H1 (cell line): Measurements from ENCODE around the gene KHDC4. TPM values are rescaled to one million over a fixed set of nuclear protein-coding genes. Genes with fewer than 3 reads are reported as not detected.

Source experiments
- CTCF ChIA-PET: fragments of 300-600 bp; sonication (Branson Sonifier 250); formaldehyde crosslinking; loops from one replicate; lab custom pipeline; 2021; ENCODE audit not compliant: partially characterized antibody; lab: Charles Lee
- POLR2A ChIA-PET: fragments of 300-600 bp; sonication (Branson Sonifier 250); formaldehyde crosslinking; loops from one replicate; lab custom pipeline; 2021; ENCODE audit warnings: inconsistent platforms; ENCODE audit not compliant: partially characterized antibody; lab: Charles Lee
- DNase-seq, 2 experiments: peaks; one replicate each; pipeline versions ENCODE4 v3.0.0 to v3.0.0-alpha.2; 2010 to 2022; ENCODE audit warnings: low spot score in 2 of 2, low read depth in 1 of 2, mixed read lengths in 1 of 2
- FAIRE-seq: peaks from 2 replicates; lab custom pipeline; 2011; peaks lifted over from hg19 to GRCh38; lab: Jason Lieb, UNC
- H2AFZ ChIP-seq: 2 replicates; pipeline ENCODE4 v1.8.1; 2012; ENCODE audit warnings: low read length, inconsistent platforms
- H2AK5ac ChIP-seq: 2 replicates; pipeline ENCODE4 v1.6.1; 2013; ENCODE audit warnings: low read depth, low read length
- H2BK120ac ChIP-seq: replicated peaks from 2 replicates; pipeline ENCODE3; 2013; ENCODE audit warnings: low read depth, low read length, inconsistent platforms
- H2BK12ac ChIP-seq: 2 replicates; pipeline ENCODE4 v1.6.1; 2013; ENCODE audit warnings: low read depth, low read length
- H2BK15ac ChIP-seq: 2 replicates; pipeline ENCODE4 v1.6.1; 2013; ENCODE audit warnings: low read length
- H2BK20ac ChIP-seq: 2 replicates; pipeline ENCODE4 v1.6.1; 2013; ENCODE audit warnings: low read length
- H2BK5ac ChIP-seq: 2 replicates; pipeline ENCODE4 v1.6.1; 2013; ENCODE audit warnings: low read depth, low read length
- H3K14ac ChIP-seq: 2 replicates; pipeline ENCODE4 v1.6.1; 2013; ENCODE audit warnings: inconsistent platforms; ENCODE audit not compliant: insufficient read length
- H3K18ac ChIP-seq: 2 replicates; pipeline ENCODE4 v1.6.1; 2013; ENCODE audit warnings: low read length; ENCODE audit errors: extremely low read depth
- H3K23ac ChIP-seq: 2 replicates; pipeline ENCODE4 v1.6.1; 2013; ENCODE audit warnings: inconsistent platforms; ENCODE audit not compliant: insufficient read length
- H3K23me2 ChIP-seq: 2 replicates; pipeline ENCODE4 v1.6.1; 2013; ENCODE audit warnings: low read depth, low read length
- H3K27ac ChIP-seq: 2 replicates; pipeline ENCODE4 v1.6.1; 2011; ENCODE audit warnings: low read depth, low read length, inconsistent platforms
- H3K27me3 ChIP-seq, 4 experiments: replicated peaks in 1 of 4; 1 replicate in 1 of 4; 2 replicates in 3 of 4; pipeline versions ENCODE4 v1.6.1 to v1.8.1; 2011 to 2013; ENCODE audit warnings: low read length in 3 of 4, mild to moderate bottlenecking in 3 of 4, inconsistent platforms in 2 of 4, mixed read lengths in 2 of 4, moderate library complexity in 1 of 4; ENCODE audit not compliant: control insufficient read depth in 3 of 4, insufficient read depth in 3 of 4; ENCODE audit errors: extremely low read depth in 1 of 4
- H3K36me3 ChIP-seq, 4 experiments: 2 replicates each; pipeline versions ENCODE4 v1.6.1 to v1.8.1; 2011 to 2013; ENCODE audit warnings: mild to moderate bottlenecking in 4 of 4, low read length in 3 of 4, moderate library complexity in 2 of 4, control low read depth in 1 of 4, inconsistent platforms in 1 of 4; ENCODE audit not compliant: insufficient read depth in 4 of 4, control insufficient read depth in 2 of 4
- H3K4ac ChIP-seq: replicated peaks from 2 replicates; pipeline ENCODE3; 2013; ENCODE audit warnings: low read length, low read depth, mixed read lengths, inconsistent platforms; ENCODE audit not compliant: insufficient read length
- H3K4me1 ChIP-seq, 4 experiments: replicated peaks in 1 of 4; 1 replicate in 1 of 4; 2 replicates in 3 of 4; pipeline versions ENCODE4 v1.6.1 to v1.8.1; 2011 to 2013; ENCODE audit warnings: low read length in 3 of 4, inconsistent platforms in 2 of 4, mixed read lengths in 1 of 4; ENCODE audit not compliant: insufficient read depth in 4 of 4, control insufficient read depth in 3 of 4
- H3K4me2 ChIP-seq, 2 experiments: 2 replicates each; pipeline versions ENCODE4 v1.6.1 to v1.8.1; 2011 to 2013; ENCODE audit warnings: low read depth in 2 of 2, low read length in 2 of 2, control low read depth in 1 of 2, inconsistent platforms in 1 of 2, mild to moderate bottlenecking in 1 of 2; ENCODE audit not compliant: insufficient read depth in 1 of 2
- H3K4me3 ChIP-seq, 4 experiments: fragments of 200-600, 300-600 bp in 1 of 4; sonication (generic), shearing (Covaris generic), sonication (Bioruptor Twin) in 1 of 4; 2 replicates each; pipeline versions ENCODE4 v1.5.1 to v1.8.1; 2011 to 2016; ENCODE audit warnings: low read length in 4 of 4, low read depth in 3 of 4, control low read depth in 2 of 4, inconsistent platforms in 2 of 4, mild to moderate bottlenecking in 2 of 4, mixed read lengths in 1 of 4, moderate library complexity in 1 of 4; ENCODE audit not compliant: insufficient read depth in 2 of 4; ENCODE audit errors: extremely low read depth in 1 of 4
- H3K56ac ChIP-seq: replicated peaks from 2 replicates; pipeline ENCODE3; 2013; ENCODE audit warnings: low read depth, mild to moderate bottlenecking, mixed read lengths, low read length, inconsistent platforms; ENCODE audit not compliant: insufficient read length
- H3K79me1 ChIP-seq: 2 replicates; pipeline ENCODE4 v1.6.1; 2013; ENCODE audit warnings: low read depth, low read length, control low read depth
- H3K79me2 ChIP-seq, 2 experiments: 2 replicates each; pipeline versions ENCODE4 v1.6.1 to v1.8.1; 2012 to 2013; ENCODE audit warnings: low read length in 2 of 2, mild to moderate bottlenecking in 2 of 2, inconsistent platforms in 1 of 2; ENCODE audit not compliant: insufficient read depth in 2 of 2, control insufficient read depth in 1 of 2
- H3K9ac ChIP-seq, 4 experiments: replicated peaks in 1 of 4; 1 replicate in 1 of 4; 2 replicates in 3 of 4; pipeline versions ENCODE4 v1.6.1 to v1.8.1; 2011 to 2013; ENCODE audit warnings: low read depth in 3 of 4, low read length in 3 of 4, control low read depth in 2 of 4, mild to moderate bottlenecking in 2 of 4, moderate library complexity in 2 of 4, inconsistent platforms in 1 of 4; ENCODE audit errors: extremely low read depth in 1 of 4
- H3K9me3 ChIP-seq, 2 experiments: 2 replicates each; pipeline versions ENCODE4 v1.6.1 to v1.8.1; 2012 to 2013; ENCODE audit warnings: mild to moderate bottlenecking in 2 of 2, moderate library complexity in 2 of 2, control low read depth in 1 of 2, inconsistent platforms in 1 of 2, low read depth in 1 of 2, low read length in 1 of 2, mixed read lengths in 1 of 2; ENCODE audit not compliant: insufficient read depth in 2 of 2
- H4K20me1 ChIP-seq, 2 experiments: replicated peaks in 1 of 2; 2 replicates each; pipeline versions ENCODE3 to v1.8.1; 2011 to 2013; ENCODE audit warnings: inconsistent platforms in 2 of 2, low read length in 2 of 2, mild to moderate bottlenecking in 1 of 2; ENCODE audit not compliant: insufficient read depth in 2 of 2, control insufficient read depth in 1 of 2
- H4K5ac ChIP-seq: 2 replicates; pipeline ENCODE4 v1.6.1; 2013; ENCODE audit warnings: low read length, low read depth, mixed read lengths, inconsistent platforms; ENCODE audit not compliant: insufficient read length
- H4K8ac ChIP-seq: 2 replicates; pipeline ENCODE4 v1.8.0; 2013; ENCODE audit warnings: mild to moderate bottlenecking, moderate library complexity, low read length, inconsistent platforms; ENCODE audit not compliant: insufficient read depth; ENCODE audit errors: extremely low read depth
- H4K91ac ChIP-seq: replicated peaks from 2 replicates; pipeline ENCODE3; 2013; ENCODE audit warnings: low read length, mixed read lengths, inconsistent platforms; ENCODE audit not compliant: insufficient read length
- BRCA1 ChIP-seq: IDR thresholded peaks from 2 replicates; pipeline ENCODE4 v1.6.1; 2012; ENCODE audit warnings: low read depth, low read length, improper control_type of control experiment
- HDAC2 ChIP-seq, 2 experiments: fragments of 300-600 bp in 1 of 2; sonication (generic) in 1 of 2; IDR thresholded peaks; 2 replicates each; pipeline ENCODE4 v1.6.1; 2011 to 2012; ENCODE audit warnings: low read depth in 2 of 2, low read length in 2 of 2, mild to moderate bottlenecking in 2 of 2, moderate library complexity in 2 of 2, borderline replicate concordance in 1 of 2, inconsistent platforms in 1 of 2
- PHF8 ChIP-seq: fragments of 200-600 bp; sonication (generic); conservative IDR thresholded peaks from 2 replicates; pipeline ENCODE4 v1.7.1; 2012; ENCODE audit warnings: low read depth, mild to moderate bottlenecking, inconsistent platforms, low read length, moderate library complexity
- WGBS, 2 experiments: shearing (Covaris generic) in 1 of 2; methylation state at CpG; one replicate each; pipeline versions ENCODE4 v1.1.6 to v1.1.7; 2013 to 2015; ENCODE audit warnings: low lambda C conversion rate in 2 of 2, mixed read lengths in 2 of 2, inconsistent platforms in 1 of 2, low coverage in 1 of 2, missing lambda C conversion rate in 1 of 2; ENCODE audit not compliant: insufficient replicate concordance in 2 of 2, insufficient coverage in 1 of 2, insufficient read length in 1 of 2; ENCODE audit errors: extremely low coverage in 1 of 2, missing lambda C conversion rate in 1 of 2; 5-methylcytosine and 5-hydroxymethylcytosine counted together
- polyA plus RNA-seq, 7 experiments: library from polyadenylated mRNA; depleted of rRNA in 3 of 7; stranded (reverse) in 5 of 7; unstranded in 2 of 7; fragments of >200 nt in 5 of 7; fragments of 200-250 nt in 2 of 7; gene quantifications; 1 replicate in 5 of 7; 2 replicates in 1 of 7; 4 replicates in 1 of 7; pipeline versions ENCODE4 v1.2.1 to v1.2.3, GENCODE V29; 2011 to 2013; ENCODE audit warnings: missing spikeins in 2 of 7, mixed read lengths in 2 of 7
- total RNA-seq: library from RNA; stranded (reverse); fragmentation: NEBNext Ultra II Directional; extraction: Animal tissue kit (Norgen Biotek cat#: 25700); gene quantifications from 2 replicates; pipeline ENCODE4 v1.2.1, GENCODE V29; 2021

The KHDC4 gene
- total and polyA plus RNA-seq, 2 of the 8 experiments (the other 6 are each of a cell fraction or from before 2014, with no cell fraction given) = 56.6 to 81.1 TPM

GRCh38 chr1:155934936-155935590 is 850 bp upstream of the KHDC4 start:
- Histone ChIP-seq H2AK5ac (peak overlapping the region; percentile 91), H3K4ac (peak overlapping the region; percentile 11), H2BK15ac (peak overlapping the region; percentile 31; the same call in 1 of the 2 replicates), H2BK5ac (peak overlapping the region; percentile 98), H4K20me1 (peaks cover 0 to 12% of the 10 kb centered on the region in 2 experiments), H3K14ac (no peak overlapping the region), H3K18ac (no peak overlapping the region), H3K4me1 (peaks cover 0 to 2% (median 1%) of the 10 kb centered on the region in 4 experiments; a peak in 4 of 7 replicates), H2BK20ac (0 out of 2 replicates have a peak overlapping the region, but pooled peaks have one; percentile 43), H3K36me3 (peaks cover 13 to 33% (median 21%) of the 10 kb centered on the region in 4 experiments; a peak in 7 of 8 replicates), H3K56ac (no peak overlapping the region), H2BK120ac (peak overlapping the region; percentile 28), H3K79me2 (peaks cover 10 to 41% of the 10 kb centered on the region in 2 experiments), H3K23ac (no peak overlapping the region), H4K91ac (peak overlapping the region; percentile 58), H2AFZ (peak overlapping the region; percentile 9; the same call in 1 of the 2 replicates), H3K79me1 (peaks cover 2% of the 10 kb centered on the region; the same call in 1 of the 2 replicates), H2BK12ac (peak overlapping the region; percentile 3; the same call in 1 of the 2 replicates), H3K9ac (peak overlapping the region in 3 of 4 experiments; percentile 93 to 98 (median 93); a peak in 6 of 7 replicates), H3K4me2 (peak overlapping the region; percentile 85 to 92), H3K4me3 (peak overlapping the region; percentile 89 to 100 (median 94)), H3K23me2 (peaks cover 5% of the 10 kb centered on the region), H4K5ac (no peak overlapping the region), H3K27ac (peak overlapping the region; percentile 88), H3K9me3 (no peaks in the 10 kb centered on the region), H3K27me3 (no peaks in the 10 kb centered on the region), H4K8ac (no peak overlapping the region)
- DNase-seq = no peak
- WGBS, 2 experiments = 92% methylated on average over 23 of the region's 24 CpGs; no CpG with 5 or more reads in 1 of the 2 experiments
- FAIRE-seq = no peak
- POLR2A ChIA-PET = interaction anchor here (1.1 to 6.7 kb wide), 15 partner anchors 9 to 347 kb away, joined by 3 to 109 read pairs (median 6); partner anchors contain the start of genes ARHGEF2, LMNA and RAB25
- CTCF ChIA-PET = interaction anchor here (1.0 to 2.8 kb wide), 5 partner anchors 10 to 131 kb away, joined by 3 to 18 read pairs (median 6); partner anchors contain the start of gene ARHGEF2
- TF ChIP-seq BRCA1 (no peak), PHF8 (no peak), HDAC2 (IDR thresholded peaks at IDR 0.05; ENCODE audit: borderline replicate concordance in 1 of 2, low read depth in 2 of 2, low read length in 2 of 2) (no peak)
